Left renal pelvis (tissue), 4 donors: ENCODE measurements around the gene PRRT1. TPM values are rescaled to one million over a fixed set of nuclear protein-coding genes. Genes with fewer than 3 reads are reported as not detected.
"Not testable (repeated sequence)": the region's sequence is repeated elsewhere in the genome, so short reads cannot be mapped to it uniquely, and the experiment has no call there.

Experiments
- DNase-seq, 4 donors: peaks; one replicate each; pipeline ENCODE4 v3.0.0-alpha.2; 2013; ENCODE audit warnings: low read depth in 4 of 4, low spot score in 3 of 4
- polyA plus RNA-seq, 4 donors: library from polyadenylated mRNA; unstranded; fragments of 120-200 nt; gene quantifications; one replicate each; pipeline ENCODE4 v1.2.1, GENCODE V29; 2013; ENCODE audit not compliant: insufficient read length in 4 of 4

PRRT1 gene
- polyA plus RNA-seq, 4 donors = 2.5 to 5.4 (median 3.4) TPM

- DNase-seq = no peak
These were observed 1.2 kb upstream of the PRRT1 start for GRCh38 chr6:32152769-32153563.

GRCh38 chr6:32151181-32151862 lies 417 bp downstream of the PRRT1 start:
- DNase-seq = no peak

- DNase-seq = no peak
These were observed 1.5 kb downstream of the PRRT1 start for GRCh38 chr6:32149932-32150870.

- no peak for DNase-seq
These were observed 2.5 kb downstream of the PRRT1 start for GRCh38 chr6:32149092-32149755.

- DNase-seq = no peak
These were observed 3.2 kb downstream of the PRRT1 start for GRCh38 chr6:32148289-32149091.

GRCh38 chr6:32147401-32148132 lies 4.2 kb downstream of the PRRT1 start:
- no peak for DNase-seq

- no peak for DNase-seq
These were observed 5.1 kb downstream of the PRRT1 start for GRCh38 chr6:32146687-32147086.

- DNase-seq = no peak
These were observed 5.5 kb downstream of the PRRT1 start for GRCh38 chr6:32146287-32146686.

GRCh38 chr6:32144238-32144637 lies 7.5 kb downstream of the PRRT1 start:
- DNase-seq = not testable (repeated sequence)

GRCh38 chr6:32140420-32141046 lies 11.2 kb downstream of the PRRT1 start:
- no peak for DNase-seq

GRCh38 chr6:32139590-32139989 lies 12.1 kb downstream of the PRRT1 start:
- DNase-seq = no peak

GRCh38 chr6:32137454-32137853 lies 14.3 kb downstream of the PRRT1 start:
- no peak for DNase-seq

- no peak for DNase-seq
These were observed 18.0 kb downstream of the PRRT1 start for GRCh38 chr6:32133786-32134185.

GRCh38 chr6:32132110-32132509 lies 19.6 kb downstream of the PRRT1 start:
- no peak for DNase-seq

GRCh38 chr6:32131439-32131948 lies 20.2 kb downstream of the PRRT1 start:
- DNase-seq = no peak

GRCh38 chr6:32129297-32130088 lies 22.2 kb downstream of the PRRT1 start:
- DNase-seq = no peak

GRCh38 chr6:32128751-32129296 lies 22.9 kb downstream of the PRRT1 start:
- DNase-seq = no peak
